Gastrocnemius medialis (tissue), 4 donors: ENCODE results near the gene CRYBB3.
"Not testable (repeated sequence)": the region's sequence is repeated elsewhere in the genome, so short reads cannot be mapped to it uniquely, and the experiment has no call there.

Experiments used
- POLR2A ChIP-seq, 2 donors: fragments of 450-650 bp; IDR thresholded peaks; one replicate each; pipeline ENCODE4 v1.6.1; 2017; ENCODE audit warnings: antibody characterized with exemption in 2 of 2, mild to moderate bottlenecking in 2 of 2, moderate library complexity in 2 of 2
- TF ChIP-seq, protein P1 (sequence below), 5 experiments: fragments of 450-650 bp in 3 of 5; fragments of 200-600 bp in 2 of 5; sonication (generic) in 2 of 5; IDR thresholded peaks in 4 of 5; conservative IDR thresholded peaks in 1 of 5; 1 replicate in 4 of 5; 2 replicates in 1 of 5; pipeline ENCODE4 v1.5.1; 2016 to 2019; ENCODE audit warnings: antibody characterized with exemption in 5 of 5, mild to moderate bottlenecking in 3 of 5, moderate library complexity in 3 of 5

DNA sequence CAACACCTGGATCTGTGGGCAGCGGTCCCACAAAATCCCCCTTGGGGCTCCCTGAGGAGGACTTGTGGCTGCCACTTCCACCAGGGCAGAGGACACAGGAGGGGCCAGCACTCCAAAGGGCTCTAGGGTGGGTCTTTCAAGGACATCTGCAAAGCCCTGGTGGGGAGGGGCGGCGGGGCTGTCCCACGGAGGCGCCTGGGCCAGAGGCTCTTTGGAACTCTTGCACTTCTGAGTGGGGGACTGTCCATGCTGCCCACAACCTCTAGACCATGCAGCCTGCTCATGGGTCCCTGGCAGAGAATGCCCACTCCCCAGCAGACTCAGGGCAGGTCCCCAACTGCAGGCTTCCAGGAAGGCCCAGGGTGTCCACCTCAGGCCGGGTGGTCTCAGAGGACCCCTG is 21.3 kb upstream of the CRYBB3 start:
- not testable (repeated sequence) for TF ChIP-seq POLR2A (IDR thresholded peaks at IDR 0.05)
- TF ChIP-seq, protein P1, sequence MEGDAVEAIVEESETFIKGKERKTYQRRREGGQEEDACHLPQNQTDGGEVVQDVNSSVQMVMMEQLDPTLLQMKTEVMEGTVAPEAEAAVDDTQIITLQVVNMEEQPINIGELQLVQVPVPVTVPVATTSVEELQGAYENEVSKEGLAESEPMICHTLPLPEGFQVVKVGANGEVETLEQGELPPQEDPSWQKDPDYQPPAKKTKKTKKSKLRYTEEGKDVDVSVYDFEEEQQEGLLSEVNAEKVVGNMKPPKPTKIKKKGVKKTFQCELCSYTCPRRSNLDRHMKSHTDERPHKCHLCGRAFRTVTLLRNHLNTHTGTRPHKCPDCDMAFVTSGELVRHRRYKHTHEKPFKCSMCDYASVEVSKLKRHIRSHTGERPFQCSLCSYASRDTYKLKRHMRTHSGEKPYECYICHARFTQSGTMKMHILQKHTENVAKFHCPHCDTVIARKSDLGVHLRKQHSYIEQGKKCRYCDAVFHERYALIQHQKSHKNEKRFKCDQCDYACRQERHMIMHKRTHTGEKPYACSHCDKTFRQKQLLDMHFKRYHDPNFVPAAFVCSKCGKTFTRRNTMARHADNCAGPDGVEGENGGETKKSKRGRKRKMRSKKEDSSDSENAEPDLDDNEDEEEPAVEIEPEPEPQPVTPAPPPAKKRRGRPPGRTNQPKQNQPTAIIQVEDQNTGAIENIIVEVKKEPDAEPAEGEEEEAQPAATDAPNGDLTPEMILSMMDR (IDR thresholded peaks at IDR 0.05 in 4 of 5, conservative IDR thresholded peaks at IDR 0.05 in 1 of 5) = not testable (repeated sequence)
